ENCODE results near the gene MDM4. TPM values are rescaled to one million over a fixed set of nuclear protein-coding genes. Genes with fewer than 3 reads are reported as not detected.
"Not testable (repeated sequence)": the region's sequence is repeated elsewhere in the genome, so short reads cannot be mapped to it uniquely, and the experiment has no call there.

The MDM4 gene
- total RNA-seq, 1 experiment from 2014 or later: 49.6 TPM

DNA sequence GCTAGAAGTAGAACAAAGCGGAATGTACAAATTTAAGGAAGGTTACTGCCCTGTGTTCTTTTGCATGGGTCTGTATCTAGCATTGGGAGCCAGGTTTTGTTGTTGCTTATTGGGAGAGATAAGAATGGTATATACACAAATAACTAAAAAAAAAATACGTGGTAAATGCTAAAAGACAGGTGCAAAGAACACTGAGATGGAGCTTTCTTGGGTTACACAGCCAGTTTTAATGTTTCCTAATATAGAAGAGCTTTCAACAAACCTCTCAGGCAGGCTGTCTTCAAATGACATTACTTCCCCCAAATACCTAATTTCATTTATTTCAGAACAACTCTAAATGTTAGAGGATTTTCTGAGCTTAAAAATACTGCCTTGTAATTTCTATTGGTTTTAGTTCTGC lies 1.4 kb upstream of the MDM4 start:
- H3K9ac ChIP-seq (ENCODE audit: extremely low read depth, insufficient read length, low read length): no peak overlapping the region
- H3K79me1 ChIP-seq (ENCODE audit: insufficient read depth, low read depth, low read length, poor library complexity, severe bottlenecking): peaks cover 9% of the 10 kb centered on the region
- WGBS (ENCODE audit: extremely low coverage, insufficient read length, low lambda C conversion rate): no CpG with 5 or more reads among the region's 2 CpGs
- no peak overlapping the region for H3K4ac ChIP-seq (ENCODE audit: low read depth, low read length)
- H3K27ac ChIP-seq (ENCODE audit: insufficient read length, low read depth, low read length): no peak overlapping the region
- H3T11ph ChIP-seq (ENCODE audit: low read length): no peak overlapping the region
- H3K79me2 ChIP-seq (ENCODE audit: insufficient read depth, low read length): peaks cover 17% of the 10 kb centered on the region; the same call in 1 of the 2 replicates
- H3K56ac ChIP-seq (ENCODE audit: insufficient read length, low read depth, low read length): no peak overlapping the region
- H3K4me2 ChIP-seq (ENCODE audit: insufficient read depth, insufficient read length, low read length): no peak overlapping the region
- no peak overlapping the region for H2BK20ac ChIP-seq (ENCODE audit: low read depth, low read length, poor library complexity, severe bottlenecking)
- H3K36me3 Mint-ChIP-seq (ENCODE audit: insufficient read depth in 1 of 3, low read depth in 3 of 3): peaks cover 10 to 15% (median 11%) of the 10 kb centered on the region in 3 experiments
- peaks cover 0 to 2% of the 10 kb centered on the region in 2 experiments; a peak in 1 of 5 replicates for H3K9me3 Mint-ChIP-seq
- no peak overlapping the region for H4K5ac ChIP-seq (ENCODE audit: insufficient read length, low read depth, low read length)
- no peak overlapping the region for H3K14ac ChIP-seq (ENCODE audit: insufficient read depth, low read length)
- H4K8ac ChIP-seq (replicated peaks; ENCODE audit: insufficient read length, low read depth, low read length): no peak overlapping the region
- no peak overlapping the region for H2BK120ac ChIP-seq (ENCODE audit: low read depth, low read length, poor library complexity, severe bottlenecking)
- H3K27ac Mint-ChIP-seq: no peak overlapping the region
- DNase-seq: no peak
- no peaks in the 10 kb centered on the region for H4K20me1 ChIP-seq (ENCODE audit: control insufficient read depth, insufficient read depth, insufficient read length)
- H3K18ac ChIP-seq (ENCODE audit: insufficient read length, low read depth, low read length): no peak overlapping the region
- H3K23me2 ChIP-seq (ENCODE audit: insufficient read length, low read depth, low read length, poor library complexity, severe bottlenecking): no peaks in the 10 kb centered on the region
- no peak overlapping the region for H2AK5ac ChIP-seq (ENCODE audit: insufficient read length, low read length)
- H2BK5ac ChIP-seq (ENCODE audit: insufficient read length, low read length): no peak overlapping the region
- H3K9me3 ChIP-seq (ENCODE audit: control insufficient read depth, low read depth, low read length): no peaks in the 10 kb centered on the region
- TF ChIP-seq, protein P1, sequence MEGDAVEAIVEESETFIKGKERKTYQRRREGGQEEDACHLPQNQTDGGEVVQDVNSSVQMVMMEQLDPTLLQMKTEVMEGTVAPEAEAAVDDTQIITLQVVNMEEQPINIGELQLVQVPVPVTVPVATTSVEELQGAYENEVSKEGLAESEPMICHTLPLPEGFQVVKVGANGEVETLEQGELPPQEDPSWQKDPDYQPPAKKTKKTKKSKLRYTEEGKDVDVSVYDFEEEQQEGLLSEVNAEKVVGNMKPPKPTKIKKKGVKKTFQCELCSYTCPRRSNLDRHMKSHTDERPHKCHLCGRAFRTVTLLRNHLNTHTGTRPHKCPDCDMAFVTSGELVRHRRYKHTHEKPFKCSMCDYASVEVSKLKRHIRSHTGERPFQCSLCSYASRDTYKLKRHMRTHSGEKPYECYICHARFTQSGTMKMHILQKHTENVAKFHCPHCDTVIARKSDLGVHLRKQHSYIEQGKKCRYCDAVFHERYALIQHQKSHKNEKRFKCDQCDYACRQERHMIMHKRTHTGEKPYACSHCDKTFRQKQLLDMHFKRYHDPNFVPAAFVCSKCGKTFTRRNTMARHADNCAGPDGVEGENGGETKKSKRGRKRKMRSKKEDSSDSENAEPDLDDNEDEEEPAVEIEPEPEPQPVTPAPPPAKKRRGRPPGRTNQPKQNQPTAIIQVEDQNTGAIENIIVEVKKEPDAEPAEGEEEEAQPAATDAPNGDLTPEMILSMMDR (conservative IDR thresholded peaks at IDR 0.05): no peak
- H3K4me1 Mint-ChIP-seq: peaks cover 5 to 7% of the 10 kb centered on the region in 2 experiments
- no peak overlapping the region for H4K91ac ChIP-seq (ENCODE audit: insufficient read length, low read depth, low read length)
- H2AFZ ChIP-seq (ENCODE audit: low read length): no peak overlapping the region
- H3K27me3 ChIP-seq (ENCODE audit: insufficient read depth, low read length): no peaks in the 10 kb centered on the region
- no peak overlapping the region for H2BK12ac ChIP-seq (ENCODE audit: insufficient read length, low read depth, low read length)
- no peak overlapping the region for H2BK15ac ChIP-seq (ENCODE audit: low read depth, low read length)
- no peak overlapping the region for H3K4me3 Mint-ChIP-seq
- no peaks in the 10 kb centered on the region for H3K27me3 Mint-ChIP-seq (ENCODE audit: low read depth)
- no peak overlapping the region for H3K23ac ChIP-seq (ENCODE audit: insufficient read length, low read depth, low read length)
- H3K4me1 ChIP-seq (ENCODE audit: insufficient read depth, low read length): no peaks in the 10 kb centered on the region

DNA sequence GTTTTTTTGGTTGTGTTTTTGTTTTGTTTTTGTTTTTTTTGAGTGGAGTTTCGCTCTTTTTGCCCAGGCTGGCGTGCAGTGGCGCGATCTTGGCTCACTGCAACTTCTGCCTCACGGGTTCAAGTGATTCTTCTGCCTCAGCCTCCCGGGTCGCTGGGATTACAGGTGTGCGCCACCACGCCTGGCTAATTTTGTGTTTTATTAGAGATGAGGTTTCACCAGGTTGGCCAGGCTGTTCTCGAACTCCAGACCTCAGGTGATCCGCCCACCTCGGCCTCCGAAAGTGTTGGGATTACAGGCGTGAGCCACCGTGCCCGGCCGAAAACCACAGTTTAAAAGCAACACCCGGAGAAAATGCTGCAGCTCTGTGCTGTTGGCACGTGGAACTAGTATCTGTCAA lies 1.2 kb downstream of the MDM4 start:
- not testable (repeated sequence) for H2AK5ac ChIP-seq (ENCODE audit: insufficient read length, low read length); H2BK12ac ChIP-seq (ENCODE audit: insufficient read length, low read depth, low read length); H3K27ac ChIP-seq (ENCODE audit: insufficient read length, low read depth, low read length); H3K9me3 ChIP-seq (ENCODE audit: control insufficient read depth, low read depth, low read length); H3K4me1 ChIP-seq (ENCODE audit: insufficient read depth, low read length); H3K18ac ChIP-seq (ENCODE audit: insufficient read length, low read depth, low read length); H4K20me1 ChIP-seq (ENCODE audit: control insufficient read depth, insufficient read depth, insufficient read length); H3K9ac ChIP-seq (ENCODE audit: extremely low read depth, insufficient read length, low read length); H4K8ac ChIP-seq (replicated peaks; ENCODE audit: insufficient read length, low read depth, low read length); H2BK15ac ChIP-seq (ENCODE audit: low read depth, low read length); H3K27me3 ChIP-seq (ENCODE audit: insufficient read depth, low read length); H3K14ac ChIP-seq (ENCODE audit: insufficient read depth, low read length); H4K5ac ChIP-seq (ENCODE audit: insufficient read length, low read depth, low read length); H3K4ac ChIP-seq (ENCODE audit: low read depth, low read length); H3K23me2 ChIP-seq (ENCODE audit: insufficient read length, low read depth, low read length, poor library complexity, severe bottlenecking); H3K4me3 Mint-ChIP-seq; H3K79me1 ChIP-seq (ENCODE audit: insufficient read depth, low read depth, low read length, poor library complexity, severe bottlenecking); H2BK120ac ChIP-seq (ENCODE audit: low read depth, low read length, poor library complexity, severe bottlenecking); DNase-seq; H3K9me3 Mint-ChIP-seq; H3K27ac Mint-ChIP-seq; H3K4me2 ChIP-seq (ENCODE audit: insufficient read depth, insufficient read length, low read length); H3K4me1 Mint-ChIP-seq; H3K23ac ChIP-seq (ENCODE audit: insufficient read length, low read depth, low read length); H2AFZ ChIP-seq (ENCODE audit: low read length); H2BK5ac ChIP-seq (ENCODE audit: insufficient read length, low read length); H2BK20ac ChIP-seq (ENCODE audit: low read depth, low read length, poor library complexity, severe bottlenecking); H3T11ph ChIP-seq (ENCODE audit: low read length); H3K27me3 Mint-ChIP-seq (ENCODE audit: low read depth); H3K56ac ChIP-seq (ENCODE audit: insufficient read length, low read depth, low read length); H4K91ac ChIP-seq (ENCODE audit: insufficient read length, low read depth, low read length)
- no CpG with 5 or more reads among the region's 19 CpGs for WGBS (ENCODE audit: extremely low coverage, insufficient read length, low lambda C conversion rate)
- H3K36me3 Mint-ChIP-seq (ENCODE audit: insufficient read depth in 1 of 3, low read depth in 3 of 3): peaks cover 17 to 31% (median 17%) of the 10 kb centered on the region in 3 experiments
- H3K79me2 ChIP-seq (ENCODE audit: insufficient read depth, low read length): peaks cover 19% of the 10 kb centered on the region; the same call in 1 of the 2 replicates

Data from H9 (cell line).